ENCODE measurements around the gene ABHD1. TPM values are rescaled to one million over a fixed set of nuclear protein-coding genes. Genes with fewer than 3 reads are reported as not detected.
"Not testable (repeated sequence)": the region's sequence is repeated elsewhere in the genome, so short reads cannot be mapped to it uniquely, and the experiment has no call there.

Gene ABHD1
- total RNA-seq, 2 donors from 2014 or later, result 0.25 TPM; not detected in 1

- Mint-ChIP-seq H3K4me3 (no peak overlapping the region), H3K4me1 (ENCODE audit: low read depth in 2 of 2) (no peaks in the 10 kb centered on the region), H3K27me3 (no peaks in the 10 kb centered on the region), H3K27ac (no peak overlapping the region), H3K36me3 (no peaks in the 10 kb centered on the region), H3K9me3 (no peaks in the 10 kb centered on the region)
- ATAC-seq (no peak), DNase-seq (ENCODE audit: low spot score) (no peak)
Measured at GRCh38 chr2:27162151-27163121, 38.8 kb downstream of the ABHD1 start.

DNA sequence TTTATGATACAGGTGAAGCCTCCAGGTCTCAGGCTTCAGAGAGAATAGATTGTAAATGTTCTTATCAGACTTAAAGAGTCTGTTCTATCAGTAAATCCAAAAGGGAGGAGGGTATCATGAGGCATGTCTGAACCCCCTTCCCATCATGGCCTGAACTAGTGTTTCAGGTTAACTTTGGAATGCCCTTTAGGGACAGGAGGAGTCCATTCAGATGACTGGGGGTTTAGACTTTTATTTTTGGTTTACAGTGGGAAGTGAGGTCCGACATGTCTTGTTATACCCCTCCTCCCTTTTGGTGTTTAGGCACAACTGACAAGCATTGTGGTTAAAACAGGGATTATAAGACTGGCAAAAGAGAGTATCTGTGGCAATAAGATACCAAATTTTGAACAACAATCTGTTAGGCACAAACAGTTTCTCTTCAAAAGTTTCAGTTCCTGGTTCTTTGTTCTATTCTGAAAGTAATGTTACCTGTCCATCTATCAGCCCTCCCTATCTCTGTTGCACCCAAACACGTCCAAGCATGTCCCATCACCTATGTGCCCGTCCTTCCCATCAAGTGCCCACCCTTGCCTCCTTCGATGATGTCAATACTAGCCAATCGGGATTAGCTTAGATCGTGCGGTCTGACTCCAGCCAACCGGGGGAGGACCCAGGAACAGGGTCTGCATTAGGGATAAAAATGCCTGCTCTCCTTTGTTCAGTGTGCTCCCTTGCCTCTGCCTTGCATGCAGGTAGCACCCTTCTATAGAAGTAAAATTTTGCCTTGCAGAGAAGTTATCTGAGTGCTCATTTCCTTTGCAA is 41.5 kb downstream of the ABHD1 start:
- Mint-ChIP-seq H3K36me3 (no peaks in the 10 kb centered on the region), H3K9me3 (no peaks in the 10 kb centered on the region), H3K4me3 (no peak overlapping the region), H3K27ac (no peak overlapping the region), H3K4me1 (ENCODE audit: low read depth in 2 of 2) (no peaks in the 10 kb centered on the region), H3K27me3 (peaks cover 0 to 3% of the 10 kb centered on the region in 2 donors)
- DNase-seq (ENCODE audit: low spot score) (no peak), ATAC-seq (no peak)

- no peaks in the 10 kb centered on the region for H3K9me3 Mint-ChIP-seq
- H3K36me3 Mint-ChIP-seq, result no peaks in the 10 kb centered on the region
- H3K27me3 Mint-ChIP-seq, result peaks cover 7% of the 10 kb centered on the region in 2 donors
- peaks cover 0 to 2% of the 10 kb centered on the region in 2 donors for H3K4me1 Mint-ChIP-seq (ENCODE audit: low read depth in 2 of 2)
- no peak overlapping the region for H3K4me3 Mint-ChIP-seq
- no peak overlapping the region for H3K27ac Mint-ChIP-seq
- DNase-seq (ENCODE audit: low spot score) (no peak), ATAC-seq (no peak)
Measured at GRCh38 chr2:27170581-27171337, 47.1 kb downstream of the ABHD1 start.

- Mint-ChIP-seq H3K4me1 (ENCODE audit: low read depth in 2 of 2) (peaks cover 0 to 2% of the 10 kb centered on the region in 2 donors), H3K9me3 (no peaks in the 10 kb centered on the region), H3K4me3 (no peak overlapping the region), H3K27me3 (peaks cover 7 to 11% of the 10 kb centered on the region in 2 donors), H3K27ac (no peak overlapping the region), H3K36me3 (no peaks in the 10 kb centered on the region)
- no peak for ATAC-seq
- DNase-seq (ENCODE audit: low spot score), result no peak
Measured at GRCh38 chr2:27171351-27171848, 47.8 kb downstream of the ABHD1 start.

- no peak for ATAC-seq
- Mint-ChIP-seq H3K4me3 (no peak overlapping the region), H3K36me3 (no peaks in the 10 kb centered on the region)
Measured at GRCh38 chr2:27174638-27175037, 51.0 kb downstream of the ABHD1 start.

GRCh38 chr2:27175330-27175729 is 51.7 kb downstream of the ABHD1 start:
- Mint-ChIP-seq H3K4me1 (ENCODE audit: low read depth in 2 of 2) (peaks cover 0 to 2% of the 10 kb centered on the region in 2 donors), H3K36me3 (no peaks in the 10 kb centered on the region), H3K27ac (no peak overlapping the region), H3K9me3 (no peaks in the 10 kb centered on the region), H3K27me3 (peaks cover 10 to 11% of the 10 kb centered on the region in 2 donors), H3K4me3 (no peak overlapping the region)
- no peak for ATAC-seq
- no peak for DNase-seq (ENCODE audit: low spot score)

More at GRCh38 chr2:27174638-27175037, 51.0 kb downstream of the ABHD1 start:
- no peak overlapping the region for H3K27ac Mint-ChIP-seq
- H3K9me3 Mint-ChIP-seq, result no peaks in the 10 kb centered on the region
- no peak for DNase-seq (ENCODE audit: low spot score)
- H3K27me3 Mint-ChIP-seq, result peaks cover 10 to 12% of the 10 kb centered on the region in 2 donors
- peaks cover 0 to 2% of the 10 kb centered on the region in 2 donors for H3K4me1 Mint-ChIP-seq (ENCODE audit: low read depth in 2 of 2)

DNA sequence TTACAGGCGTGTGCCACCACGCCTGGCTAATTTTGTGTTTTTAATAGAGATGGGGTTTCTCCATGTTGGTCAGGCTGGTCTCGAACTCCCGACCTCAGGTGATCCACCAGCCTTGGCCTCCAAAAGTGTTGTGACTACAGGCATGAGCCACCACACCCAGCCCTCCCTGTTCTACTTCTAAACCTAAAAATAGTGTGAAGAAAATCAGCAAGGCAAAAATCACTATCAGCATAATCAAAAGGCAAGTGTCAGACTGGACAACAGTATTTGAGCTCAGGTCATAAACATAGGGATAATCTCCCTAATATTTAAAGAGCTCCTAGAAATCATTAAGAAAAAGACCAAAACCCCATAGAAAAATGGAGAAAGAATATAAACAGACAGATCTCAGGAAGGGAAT is 52.2 kb downstream of the ABHD1 start:
- not testable (repeated sequence) for ATAC-seq; H3K27me3 Mint-ChIP-seq; H3K4me3 Mint-ChIP-seq; DNase-seq (ENCODE audit: low spot score); H3K36me3 Mint-ChIP-seq; H3K27ac Mint-ChIP-seq; H3K9me3 Mint-ChIP-seq; H3K4me1 Mint-ChIP-seq (ENCODE audit: low read depth in 2 of 2)

DNA sequence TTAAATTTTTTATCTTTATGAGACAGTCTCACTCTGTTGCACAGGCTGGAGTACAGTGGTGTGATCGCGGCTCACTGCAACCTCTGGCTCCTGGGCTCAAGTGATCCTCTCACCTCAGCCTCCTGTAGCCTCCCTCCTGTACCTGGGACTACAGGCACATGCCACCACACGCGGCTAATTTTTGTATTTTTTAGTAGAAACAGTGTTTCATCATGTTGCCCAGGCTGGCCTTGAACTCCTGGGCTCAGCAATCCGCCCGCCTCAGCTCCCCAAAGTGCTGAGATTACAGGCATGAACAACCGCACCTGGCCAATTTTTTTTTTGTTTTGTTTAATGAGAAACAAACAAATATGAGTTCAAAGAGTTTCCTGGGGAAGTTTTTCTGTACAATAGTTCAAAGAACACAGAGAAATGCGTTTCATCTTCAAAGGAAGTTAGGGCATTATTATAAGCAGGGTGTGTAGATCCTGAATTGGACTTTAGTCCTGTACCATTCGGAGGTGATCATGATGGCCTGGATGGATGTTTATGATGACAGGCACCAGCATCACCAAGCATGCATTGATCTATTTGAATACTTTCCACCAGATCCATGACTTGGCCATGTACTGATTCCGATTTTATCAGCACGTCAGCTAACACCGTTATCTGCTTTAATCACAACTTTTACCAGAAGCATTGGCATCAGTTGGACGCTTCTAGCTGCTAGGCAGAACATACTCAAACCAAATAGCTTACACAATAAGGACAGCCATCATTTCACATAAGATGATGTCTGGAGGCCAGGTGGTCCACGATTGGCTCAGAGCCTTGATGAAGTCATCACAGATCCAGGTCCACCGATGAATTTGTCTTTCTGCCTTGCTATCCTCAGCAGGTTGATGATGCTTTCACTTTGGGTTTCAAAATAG is 54.1 kb downstream of the ABHD1 start:
- Mint-ChIP-seq H3K27ac (no peak overlapping the region), H3K36me3 (no peaks in the 10 kb centered on the region), H3K4me3 (no peak overlapping the region), H3K27me3 (peaks cover 14 to 26% of the 10 kb centered on the region in 2 donors), H3K9me3 (no peaks in the 10 kb centered on the region), H3K4me1 (ENCODE audit: low read depth in 2 of 2) (no peaks in the 10 kb centered on the region)
- DNase-seq (ENCODE audit: low spot score), result no peak
- ATAC-seq, result no peak

GRCh38 chr2:27178469-27178868 is 54.9 kb downstream of the ABHD1 start:
- Mint-ChIP-seq H3K4me3 (no peak overlapping the region), H3K9me3 (no peaks in the 10 kb centered on the region), H3K27ac (no peak overlapping the region), H3K4me1 (ENCODE audit: low read depth in 2 of 2) (no peaks in the 10 kb centered on the region), H3K36me3 (no peaks in the 10 kb centered on the region), H3K27me3 (peaks cover 14 to 26% of the 10 kb centered on the region in 2 donors)
- DNase-seq (ENCODE audit: low spot score), result no peak
- no peak for ATAC-seq

DNA sequence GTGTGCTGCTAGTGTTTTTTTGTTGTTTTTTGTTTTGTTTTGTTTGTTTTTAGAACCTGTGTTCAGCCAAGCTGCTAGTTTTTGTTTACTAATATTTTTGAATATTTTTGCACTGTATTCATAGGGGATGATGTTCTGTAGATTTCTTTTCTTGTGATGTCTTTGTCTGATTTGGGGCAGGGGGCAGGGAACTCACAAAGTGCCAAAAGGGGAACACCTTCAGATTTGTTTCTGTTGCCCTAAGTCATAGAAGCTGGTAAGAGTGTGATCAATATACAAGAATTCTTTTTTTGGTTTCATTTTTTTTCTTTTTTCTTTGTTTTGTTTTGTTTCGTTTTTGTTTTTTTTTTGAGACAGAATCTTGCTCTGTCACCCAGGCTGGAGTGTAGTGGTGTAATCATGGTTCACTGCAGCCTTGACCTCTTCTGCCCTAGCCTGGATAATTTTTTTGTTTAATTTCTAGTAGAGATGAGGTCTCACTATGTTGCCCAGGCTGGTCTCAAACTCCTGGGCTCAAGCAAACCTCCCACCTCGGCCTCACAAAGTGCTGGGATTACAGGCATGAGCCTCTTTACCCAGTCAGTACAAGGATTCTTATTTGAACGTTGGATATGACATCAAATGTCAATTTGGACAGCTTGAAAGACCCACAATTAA is 55.9 kb downstream of the ABHD1 start:
- ATAC-seq, result no peak
- peaks cover 0 to 6% of the 10 kb centered on the region in 2 donors for H3K4me1 Mint-ChIP-seq (ENCODE audit: low read depth in 2 of 2)
- no peak overlapping the region for H3K27ac Mint-ChIP-seq
- DNase-seq (ENCODE audit: low spot score), result no peak
- H3K36me3 Mint-ChIP-seq, result no peaks in the 10 kb centered on the region
- H3K27me3 Mint-ChIP-seq, result peaks cover 19 to 35% of the 10 kb centered on the region in 2 donors
- no peaks in the 10 kb centered on the region for H3K9me3 Mint-ChIP-seq
- no peak overlapping the region for H3K4me3 Mint-ChIP-seq

All from natural killer cell treated with Interleukin-12 subunit alpha and Interleukin-12 subunit beta and Interleukin-15 and Interleukin-18, amount 100 ng/mL, for 72 hours (primary cell).